DMS 273 treated with DMSO at 0.1 percent for 48 hours (cell line): ENCODE data around the gene YOD1.
A peak's percentile ranks its signal among the peaks of the same experiment; 100 is the strongest.

Source experiments
- DNase-seq: peaks from one replicate; lab custom pipeline; 2025; lab: John Stamatoyannopoulos, UW

YOD1 gene

GRCh38 chr1:207051191-207051943, at the start of gene YOD1:
YOD1 (minus strand) TSS chr1:207051208; CDS start chr1:207051030, 178 bp downstream.
- no peak for DNase-seq

GRCh38 chr1:207097871-207098324, 46.9 kb upstream of the YOD1 start:
- DNase-seq = no peak

- no peak for DNase-seq
Observed at GRCh38 chr1:207093944-207094343, 42.9 kb upstream of the YOD1 start.

- no peak for DNase-seq
Observed at GRCh38 chr1:207091200-207091908, 40.3 kb upstream of the YOD1 start.

- DNase-seq = no peak
Observed at GRCh38 chr1:207089627-207090355, 38.8 kb upstream of the YOD1 start.

- DNase-seq = no peak
Observed at GRCh38 chr1:207088701-207089626, 38.0 kb upstream of the YOD1 start, which contains the start of gene C4BPB. C4BPB (plus strand) TSS chr1:207088860; CDS start chr1:207089532, 672 bp downstream.

GRCh38 chr1:207088161-207088560, 37.2 kb upstream of the YOD1 start:
- no peak for DNase-seq

- DNase-seq = no peak
Observed at GRCh38 chr1:207085887-207086286, 34.9 kb upstream of the YOD1 start.

GRCh38 chr1:207084701-207085180, 33.7 kb upstream of the YOD1 start:
- DNase-seq = peak; percentile 21

GRCh38 chr1:207084232-207084631, 33.2 kb upstream of the YOD1 start:
- no peak for DNase-seq

GRCh38 chr1:207081806-207082205, 30.8 kb upstream of the YOD1 start:
- no peak for DNase-seq

- DNase-seq = no peak
Observed at GRCh38 chr1:207081088-207081487, 30.1 kb upstream of the YOD1 start.

GRCh38 chr1:207079706-207080241, 28.8 kb upstream of the YOD1 start:
- DNase-seq = no peak

GRCh38 chr1:207078578-207079132, 27.6 kb upstream of the YOD1 start:
- DNase-seq = no peak

- peak; percentile 21 for DNase-seq
Observed at GRCh38 chr1:207077470-207078377, 26.7 kb upstream of the YOD1 start.

GRCh38 chr1:207077012-207077411, 26.0 kb upstream of the YOD1 start:
- DNase-seq = no peak

GRCh38 chr1:207076181-207076955, 25.4 kb upstream of the YOD1 start:
- DNase-seq = no peak

GRCh38 chr1:207073906-207074820, 23.2 kb upstream of the YOD1 start:
- no peak for DNase-seq
